Measurements from ENCODE around the gene PTPRM. TPM values are rescaled to one million over a fixed set of nuclear protein-coding genes. Genes with fewer than 3 reads are reported as not detected.

Gene PTPRM
- total and polyA plus RNA-seq, 4 donors = 9.2 to 23.0 (median 12.7) TPM

DNA sequence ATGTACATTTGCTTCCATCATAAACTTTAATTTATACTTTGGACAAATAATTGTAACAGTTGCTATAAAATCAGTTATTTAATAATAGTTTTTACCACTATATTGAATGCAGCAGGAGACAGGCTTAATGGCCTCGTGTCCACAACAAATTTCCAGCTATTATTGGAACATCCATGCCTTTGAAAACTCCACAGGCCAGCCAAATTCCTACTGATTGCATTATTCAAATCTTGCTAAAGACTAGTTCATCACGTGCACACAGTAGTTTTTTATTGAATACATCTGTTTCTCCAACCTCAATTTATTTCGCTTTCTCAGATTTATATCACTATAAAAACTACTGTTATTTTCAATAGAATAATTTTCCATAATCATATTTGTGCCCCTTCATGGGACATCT is 18.4 kb upstream of the PTPRM start:
- no peak overlapping the region for H3K4me3 ChIP-seq (ENCODE audit: low read depth in 1 of 3, low read length in 3 of 3)
- no peak overlapping the region for H3K9ac ChIP-seq (ENCODE audit: low read depth in 1 of 2, low read length in 2 of 2)
- H3K4me1 ChIP-seq (ENCODE audit: control insufficient read depth in 4 of 4, insufficient read depth in 4 of 4, low read length in 3 of 4) = no peaks in the 10 kb centered on the region
- H3K27ac ChIP-seq (ENCODE audit: low read depth in 1 of 2, low read length in 2 of 2) = no peak overlapping the region
- 82% methylated on average over 3 of the region's 3 CpGs for WGBS
- TF ChIP-seq, protein P1, sequence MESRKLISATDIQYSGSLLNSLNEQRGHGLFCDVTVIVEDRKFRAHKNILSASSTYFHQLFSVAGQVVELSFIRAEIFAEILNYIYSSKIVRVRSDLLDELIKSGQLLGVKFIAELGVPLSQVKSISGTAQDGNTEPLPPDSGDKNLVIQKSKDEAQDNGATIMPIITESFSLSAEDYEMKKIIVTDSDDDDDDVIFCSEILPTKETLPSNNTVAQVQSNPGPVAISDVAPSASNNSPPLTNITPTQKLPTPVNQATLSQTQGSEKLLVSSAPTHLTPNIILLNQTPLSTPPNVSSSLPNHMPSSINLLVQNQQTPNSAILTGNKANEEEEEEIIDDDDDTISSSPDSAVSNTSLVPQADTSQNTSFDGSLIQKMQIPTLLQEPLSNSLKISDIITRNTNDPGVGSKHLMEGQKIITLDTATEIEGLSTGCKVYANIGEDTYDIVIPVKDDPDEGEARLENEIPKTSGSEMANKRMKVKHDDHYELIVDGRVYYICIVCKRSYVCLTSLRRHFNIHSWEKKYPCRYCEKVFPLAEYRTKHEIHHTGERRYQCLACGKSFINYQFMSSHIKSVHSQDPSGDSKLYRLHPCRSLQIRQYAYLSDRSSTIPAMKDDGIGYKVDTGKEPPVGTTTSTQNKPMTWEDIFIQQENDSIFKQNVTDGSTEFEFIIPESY (IDR thresholded peaks at IDR 0.05) = no peak
- TF ChIP-seq SP1 (IDR thresholded peaks at IDR 0.05) (no peak), GABPA (IDR thresholded peaks at IDR 0.05 in 1 of 2, conservative IDR thresholded peaks at IDR 0.05 in 1 of 2) (no peak), YY1 (IDR thresholded peaks at IDR 0.05) (no peak)
- TF ChIP-seq, protein P2, sequence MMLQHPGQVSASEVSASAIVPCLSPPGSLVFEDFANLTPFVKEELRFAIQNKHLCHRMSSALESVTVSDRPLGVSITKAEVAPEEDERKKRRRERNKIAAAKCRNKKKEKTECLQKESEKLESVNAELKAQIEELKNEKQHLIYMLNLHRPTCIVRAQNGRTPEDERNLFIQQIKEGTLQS (IDR thresholded peaks at IDR 0.05) = no peak
- TF ChIP-seq, protein P3, sequence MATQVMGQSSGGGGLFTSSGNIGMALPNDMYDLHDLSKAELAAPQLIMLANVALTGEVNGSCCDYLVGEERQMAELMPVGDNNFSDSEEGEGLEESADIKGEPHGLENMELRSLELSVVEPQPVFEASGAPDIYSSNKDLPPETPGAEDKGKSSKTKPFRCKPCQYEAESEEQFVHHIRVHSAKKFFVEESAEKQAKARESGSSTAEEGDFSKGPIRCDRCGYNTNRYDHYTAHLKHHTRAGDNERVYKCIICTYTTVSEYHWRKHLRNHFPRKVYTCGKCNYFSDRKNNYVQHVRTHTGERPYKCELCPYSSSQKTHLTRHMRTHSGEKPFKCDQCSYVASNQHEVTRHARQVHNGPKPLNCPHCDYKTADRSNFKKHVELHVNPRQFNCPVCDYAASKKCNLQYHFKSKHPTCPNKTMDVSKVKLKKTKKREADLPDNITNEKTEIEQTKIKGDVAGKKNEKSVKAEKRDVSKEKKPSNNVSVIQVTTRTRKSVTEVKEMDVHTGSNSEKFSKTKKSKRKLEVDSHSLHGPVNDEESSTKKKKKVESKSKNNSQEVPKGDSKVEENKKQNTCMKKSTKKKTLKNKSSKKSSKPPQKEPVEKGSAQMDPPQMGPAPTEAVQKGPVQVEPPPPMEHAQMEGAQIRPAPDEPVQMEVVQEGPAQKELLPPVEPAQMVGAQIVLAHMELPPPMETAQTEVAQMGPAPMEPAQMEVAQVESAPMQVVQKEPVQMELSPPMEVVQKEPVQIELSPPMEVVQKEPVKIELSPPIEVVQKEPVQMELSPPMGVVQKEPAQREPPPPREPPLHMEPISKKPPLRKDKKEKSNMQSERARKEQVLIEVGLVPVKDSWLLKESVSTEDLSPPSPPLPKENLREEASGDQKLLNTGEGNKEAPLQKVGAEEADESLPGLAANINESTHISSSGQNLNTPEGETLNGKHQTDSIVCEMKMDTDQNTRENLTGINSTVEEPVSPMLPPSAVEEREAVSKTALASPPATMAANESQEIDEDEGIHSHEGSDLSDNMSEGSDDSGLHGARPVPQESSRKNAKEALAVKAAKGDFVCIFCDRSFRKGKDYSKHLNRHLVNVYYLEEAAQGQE (IDR thresholded peaks at IDR 0.05) = no peak
- H3K36me3 ChIP-seq (ENCODE audit: control insufficient read depth in 4 of 4, insufficient read depth in 3 of 4, low read depth in 1 of 4, low read length in 3 of 4) = no peaks in the 10 kb centered on the region
- no peaks in the 10 kb centered on the region for H3K9me3 ChIP-seq (ENCODE audit: control insufficient read depth in 4 of 4, low read length in 3 of 4)
- H3K27me3 ChIP-seq (ENCODE audit: control insufficient read depth in 4 of 4, insufficient read depth in 4 of 4, low read length in 3 of 4) = no peaks in the 10 kb centered on the region
- no peak for DNase-seq (ENCODE audit: low spot score)

DNA sequence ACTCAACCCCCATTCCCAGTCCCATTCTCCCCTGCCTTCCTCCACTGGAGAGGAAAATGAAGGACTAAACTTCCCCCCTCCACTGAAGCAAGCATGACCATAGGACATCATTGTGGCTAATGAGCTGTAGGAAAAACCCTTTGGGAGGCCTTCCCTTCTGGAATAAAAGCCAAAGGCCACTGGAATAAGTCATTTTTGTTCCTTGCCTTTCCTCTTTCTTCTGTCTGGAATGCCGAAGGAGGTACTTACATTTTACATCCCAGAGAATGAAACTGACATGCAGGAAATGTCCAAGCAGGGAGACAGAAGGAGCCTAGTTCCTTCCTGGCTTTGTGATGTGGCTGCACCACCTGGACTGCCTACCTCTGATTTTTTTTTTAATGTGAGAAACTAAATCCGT is 9.1 kb upstream of the PTPRM start:
- no peak overlapping the region for H3K9ac ChIP-seq (ENCODE audit: low read depth in 1 of 2, low read length in 2 of 2)
- WGBS = 68% methylated on average over 2 of the region's 2 CpGs
- no peak overlapping the region for H3K27ac ChIP-seq (ENCODE audit: low read depth in 1 of 2, low read length in 2 of 2)
- no peak overlapping the region for H3K4me3 ChIP-seq (ENCODE audit: low read depth in 1 of 3, low read length in 3 of 3)
- H3K36me3 ChIP-seq (ENCODE audit: control insufficient read depth in 4 of 4, insufficient read depth in 3 of 4, low read depth in 1 of 4, low read length in 3 of 4) = no peaks in the 10 kb centered on the region
- TF ChIP-seq JUND (IDR thresholded peaks at IDR 0.05) (no peak), YY1 (IDR thresholded peaks at IDR 0.05) (no peak), RXRA (IDR thresholded peaks at IDR 0.05) (no peak), TAF1 (conservative IDR thresholded peaks at IDR 0.05) (no peak), FOXA1 (IDR thresholded peaks at IDR 0.05) (no peak), GABPA (IDR thresholded peaks at IDR 0.05 in 1 of 2, conservative IDR thresholded peaks at IDR 0.05 in 1 of 2) (no peak), HNF4G (IDR thresholded peaks at IDR 0.05) (no peak), RAD21 (IDR thresholded peaks at IDR 0.05) (no peak), NR2F2 (IDR thresholded peaks at IDR 0.05) (no peak), SP1 (IDR thresholded peaks at IDR 0.05) (no peak), HNF4A (conservative IDR thresholded peaks at IDR 0.05) (no peak), FOXA2 (IDR thresholded peaks at IDR 0.05) (no peak)
- TF ChIP-seq, protein P4, sequence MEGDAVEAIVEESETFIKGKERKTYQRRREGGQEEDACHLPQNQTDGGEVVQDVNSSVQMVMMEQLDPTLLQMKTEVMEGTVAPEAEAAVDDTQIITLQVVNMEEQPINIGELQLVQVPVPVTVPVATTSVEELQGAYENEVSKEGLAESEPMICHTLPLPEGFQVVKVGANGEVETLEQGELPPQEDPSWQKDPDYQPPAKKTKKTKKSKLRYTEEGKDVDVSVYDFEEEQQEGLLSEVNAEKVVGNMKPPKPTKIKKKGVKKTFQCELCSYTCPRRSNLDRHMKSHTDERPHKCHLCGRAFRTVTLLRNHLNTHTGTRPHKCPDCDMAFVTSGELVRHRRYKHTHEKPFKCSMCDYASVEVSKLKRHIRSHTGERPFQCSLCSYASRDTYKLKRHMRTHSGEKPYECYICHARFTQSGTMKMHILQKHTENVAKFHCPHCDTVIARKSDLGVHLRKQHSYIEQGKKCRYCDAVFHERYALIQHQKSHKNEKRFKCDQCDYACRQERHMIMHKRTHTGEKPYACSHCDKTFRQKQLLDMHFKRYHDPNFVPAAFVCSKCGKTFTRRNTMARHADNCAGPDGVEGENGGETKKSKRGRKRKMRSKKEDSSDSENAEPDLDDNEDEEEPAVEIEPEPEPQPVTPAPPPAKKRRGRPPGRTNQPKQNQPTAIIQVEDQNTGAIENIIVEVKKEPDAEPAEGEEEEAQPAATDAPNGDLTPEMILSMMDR (IDR thresholded peaks at IDR 0.05; ENCODE audit: low read depth, low read length, missing input control) = no peak
- TF ChIP-seq, protein P5, sequence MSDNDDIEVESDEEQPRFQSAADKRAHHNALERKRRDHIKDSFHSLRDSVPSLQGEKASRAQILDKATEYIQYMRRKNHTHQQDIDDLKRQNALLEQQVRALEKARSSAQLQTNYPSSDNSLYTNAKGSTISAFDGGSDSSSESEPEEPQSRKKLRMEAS (IDR thresholded peaks at IDR 0.05) = no peak
- TF ChIP-seq, protein P1 (IDR thresholded peaks at IDR 0.05) = no peak
- TF ChIP-seq, protein P3 (IDR thresholded peaks at IDR 0.05) = no peak
- TF ChIP-seq, protein P2 (IDR thresholded peaks at IDR 0.05) = no peak
- no peaks in the 10 kb centered on the region for H3K9me3 ChIP-seq (ENCODE audit: control insufficient read depth in 4 of 4, low read length in 3 of 4)
- no peaks in the 10 kb centered on the region for H3K27me3 ChIP-seq (ENCODE audit: control insufficient read depth in 4 of 4, insufficient read depth in 4 of 4, low read length in 3 of 4)
- no peak for DNase-seq (ENCODE audit: low spot score)
- no peaks in the 10 kb centered on the region for H3K4me1 ChIP-seq (ENCODE audit: control insufficient read depth in 4 of 4, insufficient read depth in 4 of 4, low read length in 3 of 4)
